Measurements from ENCODE around the gene ABI3. TPM values are rescaled to one million over a fixed set of nuclear protein-coding genes. Genes with fewer than 3 reads are reported as not detected.

The ABI3 gene
- total and polyA plus RNA-seq, 2 donors (not counting 1 experiment from before 2014, with no cell fraction given), result 15.6 to 23.3 TPM

DNA sequence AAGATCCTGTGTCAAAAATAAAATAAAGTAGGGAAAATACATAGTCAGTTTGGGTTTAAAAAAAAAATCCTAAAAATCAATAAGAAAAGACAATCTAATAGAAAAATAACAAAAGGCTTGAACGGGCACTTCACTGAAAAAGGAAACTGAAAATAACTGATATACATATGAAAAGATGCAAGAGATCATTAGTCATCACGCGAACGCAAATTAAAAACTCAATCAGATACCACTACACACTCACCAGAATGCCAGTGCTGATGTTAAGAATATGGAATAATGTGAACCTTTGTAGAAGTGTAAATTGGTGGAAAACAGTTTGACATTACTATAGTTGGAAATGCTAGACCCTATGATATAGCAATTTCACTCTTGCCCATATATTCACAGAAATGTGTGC lies 14.8 kb upstream of the ABI3 start:
- H3K4me1 Mint-ChIP-seq, result peaks cover 30% of the 10 kb centered on the region
- no CpG with 5 or more reads among the region's 4 CpGs for WGBS (ENCODE audit: insufficient coverage)
- no peaks in the 10 kb centered on the region for H3K9me3 Mint-ChIP-seq (ENCODE audit: insufficient read depth)
- no peak overlapping the region for H3K4me3 Mint-ChIP-seq
- peak overlapping the region; percentile 20 for H3K27ac Mint-ChIP-seq
- peaks cover 11 to 23% of the 10 kb centered on the region in 2 donors for H3K4me1 ChIP-seq (ENCODE audit: control insufficient read depth in 2 of 2, insufficient read depth in 2 of 2, low read length in 2 of 2)
- no peaks in the 10 kb centered on the region for H3K36me3 ChIP-seq (replicated peaks in 1 of 2; ENCODE audit: control extremely low read depth in 1 of 2, control insufficient read depth in 1 of 2, extremely low read depth in 1 of 2, insufficient read depth in 2 of 2, low read length in 1 of 2)
- H2AFZ ChIP-seq (ENCODE audit: insufficient read depth, low read depth, low read length, poor library complexity, severe bottlenecking), result no peak overlapping the region
- ATAC-seq (ENCODE audit: low read depth) (no peak), DNase-seq (no peak)
- no peaks in the 10 kb centered on the region for H4K20me1 ChIP-seq (ENCODE audit: control insufficient read depth, insufficient read depth, low read length, poor library complexity, severe bottlenecking)
- H3K4me3 ChIP-seq (ENCODE audit: control extremely low read depth in 1 of 5, extremely low read depth in 1 of 5, insufficient read depth in 1 of 5, low read depth in 2 of 5, low read length in 4 of 5), result no peak overlapping the region
- no peaks in the 10 kb centered on the region for H3K27me3 Mint-ChIP-seq
- no peak overlapping the region for H3K27ac ChIP-seq (ENCODE audit: low read length in 2 of 2)
- H3K27me3 ChIP-seq (replicated peaks in 1 of 4; ENCODE audit: control extremely low read depth in 1 of 4, control insufficient read depth in 3 of 4, insufficient read depth in 4 of 4, low read length in 3 of 4), result no peaks in the 10 kb centered on the region
- intact Hi-C loops (cut with micrococcal nuclease), result loop anchor here (10.0 kb wide), 2 partner anchors 479 to 1091 kb away; partner anchors contain the start of genes CBX1, SNX11 and SPOP
- H3K9me3 ChIP-seq (ENCODE audit: control extremely low read depth in 1 of 3, control insufficient read depth in 2 of 3, insufficient read depth in 1 of 3, low read length in 2 of 3), result no peaks in the 10 kb centered on the region
- no peak overlapping the region for H3K9ac ChIP-seq (ENCODE audit: low read length)
- ChIA-PET POLR2A (interaction anchor here (0.8 kb wide), 1 partner anchor 28 kb away, joined by 3 read pairs; no protein-coding TSS in a partner anchor), CTCF (interaction anchor here (0.8 to 7.6 kb wide), 2 partner anchors 32 to 33 kb away, joined by 4 to 162 read pairs; partner anchors contain the start of gene PHOSPHO1)
- H3K4me2 ChIP-seq (replicated peaks; ENCODE audit: low read depth, low read length, poor library complexity, severe bottlenecking), result no peak overlapping the region
- TF ChIP-seq, protein P1, sequence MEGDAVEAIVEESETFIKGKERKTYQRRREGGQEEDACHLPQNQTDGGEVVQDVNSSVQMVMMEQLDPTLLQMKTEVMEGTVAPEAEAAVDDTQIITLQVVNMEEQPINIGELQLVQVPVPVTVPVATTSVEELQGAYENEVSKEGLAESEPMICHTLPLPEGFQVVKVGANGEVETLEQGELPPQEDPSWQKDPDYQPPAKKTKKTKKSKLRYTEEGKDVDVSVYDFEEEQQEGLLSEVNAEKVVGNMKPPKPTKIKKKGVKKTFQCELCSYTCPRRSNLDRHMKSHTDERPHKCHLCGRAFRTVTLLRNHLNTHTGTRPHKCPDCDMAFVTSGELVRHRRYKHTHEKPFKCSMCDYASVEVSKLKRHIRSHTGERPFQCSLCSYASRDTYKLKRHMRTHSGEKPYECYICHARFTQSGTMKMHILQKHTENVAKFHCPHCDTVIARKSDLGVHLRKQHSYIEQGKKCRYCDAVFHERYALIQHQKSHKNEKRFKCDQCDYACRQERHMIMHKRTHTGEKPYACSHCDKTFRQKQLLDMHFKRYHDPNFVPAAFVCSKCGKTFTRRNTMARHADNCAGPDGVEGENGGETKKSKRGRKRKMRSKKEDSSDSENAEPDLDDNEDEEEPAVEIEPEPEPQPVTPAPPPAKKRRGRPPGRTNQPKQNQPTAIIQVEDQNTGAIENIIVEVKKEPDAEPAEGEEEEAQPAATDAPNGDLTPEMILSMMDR (IDR thresholded peaks at IDR 0.05), result no peak
- no peak for TF ChIP-seq EZH2 (IDR thresholded peaks at IDR 0.05; ENCODE audit: borderline replicate concordance, insufficient read depth, low read depth, low read length, poor library complexity, severe bottlenecking)
- H3K79me2 ChIP-seq (ENCODE audit: control insufficient read depth, insufficient read depth, low read length), result no peaks in the 10 kb centered on the region

DNA sequence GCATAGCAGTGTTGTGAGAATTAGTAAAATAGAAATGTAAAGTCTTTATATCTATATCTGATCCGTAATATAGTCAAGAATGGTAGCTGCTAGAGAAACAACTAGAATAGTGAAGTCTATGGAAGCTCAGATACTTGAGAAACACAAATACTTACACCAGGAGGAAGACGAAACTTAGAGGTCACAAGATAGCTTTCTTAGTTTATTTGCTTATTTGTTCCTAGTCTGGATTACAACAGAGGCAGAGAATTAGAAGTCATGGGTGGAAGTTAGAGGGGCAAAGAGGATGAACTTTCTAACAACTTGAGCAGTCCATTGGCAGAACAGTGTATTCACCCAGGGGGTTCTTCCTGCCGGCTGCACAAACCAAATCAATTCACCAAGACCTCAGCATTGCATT lies 14.0 kb upstream of the ABI3 start:
- Mint-ChIP-seq H3K4me1 (peaks cover 28% of the 10 kb centered on the region), H3K27me3 (no peaks in the 10 kb centered on the region), H3K27ac (peak overlapping the region; percentile 5), H3K4me3 (no peak overlapping the region), H3K9me3 (ENCODE audit: insufficient read depth) (no peaks in the 10 kb centered on the region)
- DNase-seq (no peak), ATAC-seq (ENCODE audit: low read depth) (no peak)
- CTCF ChIA-PET, result interaction anchor here (0.7 to 1.0 kb wide), 3 partner anchors 26 to 32 kb away, joined by 3 to 5 read pairs (median 4); no protein-coding TSS in a partner anchor
- H3K27ac ChIP-seq (ENCODE audit: low read length in 2 of 2), result no peak overlapping the region
- no peak overlapping the region for H2AFZ ChIP-seq (ENCODE audit: insufficient read depth, low read depth, low read length, poor library complexity, severe bottlenecking)
- POLR2A ChIA-PET, result no interaction called here
- TF ChIP-seq EZH2 (IDR thresholded peaks at IDR 0.05; ENCODE audit: borderline replicate concordance, insufficient read depth, low read depth, low read length, poor library complexity, severe bottlenecking), result no peak
- TF ChIP-seq, protein P1 (IDR thresholded peaks at IDR 0.05), result no peak
- H3K27me3 ChIP-seq (replicated peaks in 1 of 4; ENCODE audit: control extremely low read depth in 1 of 4, control insufficient read depth in 3 of 4, insufficient read depth in 4 of 4, low read length in 3 of 4), result no peaks in the 10 kb centered on the region
- no peaks in the 10 kb centered on the region for H3K36me3 ChIP-seq (replicated peaks in 1 of 2; ENCODE audit: control extremely low read depth in 1 of 2, control insufficient read depth in 1 of 2, extremely low read depth in 1 of 2, insufficient read depth in 2 of 2, low read length in 1 of 2)
- H4K20me1 ChIP-seq (ENCODE audit: control insufficient read depth, insufficient read depth, low read length, poor library complexity, severe bottlenecking), result no peaks in the 10 kb centered on the region
- intact Hi-C loops (cut with micrococcal nuclease), result loop anchor here (10.0 kb wide), 2 partner anchors 478 to 1092 kb away; partner anchors contain the start of genes CBX1, SNX11 and SPOP
- WGBS (ENCODE audit: insufficient coverage), result no CpG with 5 or more reads among the region's 3 CpGs
- H3K4me1 ChIP-seq (ENCODE audit: control insufficient read depth in 2 of 2, insufficient read depth in 2 of 2, low read length in 2 of 2), result peaks cover 11 to 18% of the 10 kb centered on the region in 2 donors
- H3K9ac ChIP-seq (ENCODE audit: low read length), result no peak overlapping the region
- H3K4me3 ChIP-seq (ENCODE audit: control extremely low read depth in 1 of 5, extremely low read depth in 1 of 5, insufficient read depth in 1 of 5, low read depth in 2 of 5, low read length in 4 of 5), result no peak overlapping the region
- no peak overlapping the region for H3K4me2 ChIP-seq (replicated peaks; ENCODE audit: low read depth, low read length, poor library complexity, severe bottlenecking)
- no peaks in the 10 kb centered on the region for H3K79me2 ChIP-seq (ENCODE audit: control insufficient read depth, insufficient read depth, low read length)
- H3K9me3 ChIP-seq (ENCODE audit: control extremely low read depth in 1 of 3, control insufficient read depth in 2 of 3, insufficient read depth in 1 of 3, low read length in 2 of 3), result no peaks in the 10 kb centered on the region
